Measurements from ENCODE around the gene CIITA.

GRCh38 chr16:10868596-10869469 is 8.2 kb upstream of the CIITA start:
- TF ChIP-seq POLR2A (IDR thresholded peaks at IDR 0.05) (no peak), POLR2AphosphoS5 (IDR thresholded peaks at IDR 0.05) (no peak)
